ENCODE measurements around the gene GNAQ. TPM values are rescaled to one million over a fixed set of nuclear protein-coding genes. Genes with fewer than 3 reads are reported as not detected.

Gene GNAQ
- total and polyA plus RNA-seq, 2 of the 13 experiments (the other 11 are each of a cell fraction or from before 2014, with no cell fraction given): 16.5 to 17.7 TPM

- in situ Hi-C loops (cut with HindIII; ENCODE audit: extremely low pct_ligation_motif_present, low pct_unique_long_range_greater_than_20kb): no loop called here
- Histone ChIP-seq H2AFZ (ENCODE audit: low read length) (no peak overlapping the region), H3K4me2 (ENCODE audit: low read depth, low read length) (no peak overlapping the region), H4K20me1 (ENCODE audit: insufficient read depth, low read length) (no peaks in the 10 kb centered on the region), H3K4me3 (replicated peaks in 1 of 3; ENCODE audit: insufficient read depth in 1 of 3, low read depth in 2 of 3, low read length in 3 of 3) (no peak overlapping the region), H3K79me2 (ENCODE audit: insufficient read depth, low read length) (no peaks in the 10 kb centered on the region), H3K9ac (ENCODE audit: insufficient read depth, low read depth, low read length) (no peak overlapping the region), H3K27me3 (ENCODE audit: control insufficient read depth in 1 of 2, insufficient read depth in 2 of 2, low read length in 2 of 2) (no peaks in the 10 kb centered on the region), H3K4me1 (ENCODE audit: insufficient read depth, low read length) (no peaks in the 10 kb centered on the region), H3K27ac (ENCODE audit: extremely low read length, insufficient read depth, low read length) (no peak overlapping the region), H3K9me3 (ENCODE audit: low read length) (no peaks in the 10 kb centered on the region), H3K36me3 (replicated peaks in 1 of 2; ENCODE audit: control insufficient read depth in 1 of 2, insufficient read depth in 2 of 2, low read length in 2 of 2) (peaks cover 8 to 26% of the 10 kb centered on the region in 2 experiments; a peak in 4 of 5 replicates)
- intact Hi-C loops (cut with micrococcal nuclease; ENCODE audit: unreplicated experiment): no loop called here
- ChIA-PET POLR2A (no interaction called here), CTCF (ENCODE audit: low intra/inter-chr PET ratio, low total read pairs) (no interaction called here)
- no peak for ATAC-seq
- TF ChIP-seq, protein P1, sequence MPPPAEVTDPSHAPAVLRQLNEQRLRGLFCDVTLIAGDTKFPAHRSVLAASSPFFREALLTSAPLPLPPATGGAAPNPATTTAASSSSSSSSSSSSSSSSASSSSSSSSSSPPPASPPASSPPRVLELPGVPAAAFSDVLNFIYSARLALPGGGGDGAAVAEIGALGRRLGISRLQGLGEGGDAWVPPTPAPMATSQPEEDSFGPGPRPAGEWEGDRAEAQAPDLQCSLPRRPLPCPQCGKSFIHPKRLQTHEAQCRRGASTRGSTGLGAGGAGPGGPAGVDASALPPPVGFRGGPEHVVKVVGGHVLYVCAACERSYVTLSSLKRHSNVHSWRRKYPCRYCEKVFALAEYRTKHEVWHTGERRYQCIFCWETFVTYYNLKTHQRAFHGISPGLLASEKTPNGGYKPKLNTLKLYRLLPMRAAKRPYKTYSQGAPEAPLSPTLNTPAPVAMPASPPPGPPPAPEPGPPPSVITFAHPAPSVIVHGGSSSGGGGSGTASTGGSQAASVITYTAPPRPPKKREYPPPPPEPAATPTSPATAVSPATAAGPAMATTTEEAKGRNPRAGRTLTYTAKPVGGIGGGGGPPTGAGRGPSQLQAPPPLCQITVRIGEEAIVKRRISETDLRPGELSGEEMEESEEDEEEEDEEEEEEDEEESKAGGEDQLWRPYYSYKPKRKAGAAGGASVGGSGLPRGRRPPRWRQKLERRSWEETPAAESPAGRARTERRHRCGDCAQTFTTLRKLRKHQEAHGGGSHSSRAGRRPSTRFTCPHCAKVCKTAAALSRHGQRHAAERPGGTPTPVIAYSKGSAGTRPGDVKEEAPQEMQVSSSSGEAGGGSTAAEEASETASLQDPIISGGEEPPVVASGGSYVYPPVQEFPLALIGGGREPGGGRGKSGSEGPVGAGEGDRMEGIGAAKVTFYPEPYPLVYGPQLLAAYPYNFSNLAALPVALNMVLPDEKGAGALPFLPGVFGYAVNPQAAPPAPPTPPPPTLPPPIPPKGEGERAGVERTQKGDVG (CRISPR knock-in tag; IDR thresholded peaks at IDR 0.05; ENCODE audit: borderline replicate concordance): no peak
- TF ChIP-seq AKAP8 (CRISPR knock-in tag; IDR thresholded peaks at IDR 0.05) (no peak), MYNN (CRISPR knock-in tag; IDR thresholded peaks at IDR 0.05; ENCODE audit: low read depth) (no peak), TAF1 (CRISPR knock-in tag; IDR thresholded peaks at IDR 0.05) (no peak), ZNF256 (CRISPR knock-in tag; conservative IDR thresholded peaks at IDR 0.05) (no peak), ZNF563 (CRISPR knock-in tag; IDR thresholded peaks at IDR 0.05) (no peak), HDAC1 (CRISPR knock-in tag; IDR thresholded peaks at IDR 0.05) (no peak)
- TF ChIP-seq, protein P2, sequence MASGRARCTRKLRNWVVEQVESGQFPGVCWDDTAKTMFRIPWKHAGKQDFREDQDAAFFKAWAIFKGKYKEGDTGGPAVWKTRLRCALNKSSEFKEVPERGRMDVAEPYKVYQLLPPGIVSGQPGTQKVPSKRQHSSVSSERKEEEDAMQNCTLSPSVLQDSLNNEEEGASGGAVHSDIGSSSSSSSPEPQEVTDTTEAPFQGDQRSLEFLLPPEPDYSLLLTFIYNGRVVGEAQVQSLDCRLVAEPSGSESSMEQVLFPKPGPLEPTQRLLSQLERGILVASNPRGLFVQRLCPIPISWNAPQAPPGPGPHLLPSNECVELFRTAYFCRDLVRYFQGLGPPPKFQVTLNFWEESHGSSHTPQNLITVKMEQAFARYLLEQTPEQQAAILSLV (CRISPR knock-in tag; IDR thresholded peaks at IDR 0.05; ENCODE audit: borderline replicate concordance): no peak
- DNase-seq (ENCODE audit: low spot score): no peak
- FAIRE-seq: no peak
- no TSS peak for BruUV-seq (replicated peaks)
These were observed 305.3 kb downstream of the GNAQ start for GRCh38 chr9:77726289-77726688.

Data from HepG2 (cell line).